Fibroblast of peridontal ligament (primary cell): ENCODE results near the gene ARL4D.
A peak's percentile ranks its signal among the peaks of the same experiment; 100 is the strongest.
"Not testable (repeated sequence)": the region's sequence is repeated elsewhere in the genome, so short reads cannot be mapped to it uniquely, and the experiment has no call there.

ENCODE experiments used
- DNase-seq: peaks from one replicate; pipeline ENCODE4 v3.0.0-alpha.2; 2010; ENCODE audit errors: extremely low read depth

The ARL4D gene

DNA sequence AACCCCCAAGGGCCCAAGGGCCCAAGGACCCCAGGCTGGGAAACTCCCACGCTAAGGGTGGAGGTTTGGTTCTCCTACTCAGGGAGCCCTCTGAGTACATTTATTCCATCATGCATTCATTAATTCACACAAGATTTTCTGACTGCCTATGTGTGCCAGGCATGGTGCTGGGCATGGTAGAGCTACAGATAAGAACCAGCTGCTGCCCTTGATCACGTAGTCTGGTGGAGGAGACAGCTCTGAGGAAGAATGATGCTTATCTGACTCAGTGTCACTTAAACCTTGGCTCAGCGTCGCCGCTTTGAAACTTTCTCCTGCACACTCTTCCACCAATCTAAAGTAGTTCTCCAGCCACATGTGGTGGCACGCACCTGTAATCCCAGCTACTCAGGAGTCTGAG, 3.6 kb upstream of the ARL4D start:
- DNase-seq, result no peak

DNA sequence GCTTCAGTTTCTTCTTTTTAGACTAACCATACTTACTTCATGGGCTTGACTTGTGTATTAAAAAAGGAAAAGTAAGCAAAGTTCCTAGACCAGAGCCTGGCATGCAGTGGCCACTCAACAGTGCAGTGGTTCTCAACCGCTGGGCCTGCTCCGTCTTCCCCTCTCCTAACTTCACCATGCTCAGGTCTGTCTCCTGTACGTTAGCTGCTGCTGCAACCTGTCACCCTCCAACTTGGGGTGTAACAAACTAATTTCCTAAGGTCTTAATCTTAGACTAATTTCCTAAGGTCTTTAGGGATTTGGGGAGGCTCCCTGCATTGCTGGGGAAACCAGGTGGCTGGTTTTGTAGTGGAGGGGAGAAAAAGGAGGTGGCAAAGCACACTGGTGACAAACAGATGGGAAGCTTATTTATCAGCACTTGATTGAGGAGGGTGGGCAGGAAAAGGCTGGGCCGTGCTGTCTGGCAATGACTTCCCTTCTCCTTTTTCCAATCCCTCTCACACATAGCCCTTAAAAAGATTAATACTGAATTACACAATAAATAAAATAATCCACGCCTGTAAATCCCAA, 2.2 kb upstream of the ARL4D start:
- no peak for DNase-seq

DNA sequence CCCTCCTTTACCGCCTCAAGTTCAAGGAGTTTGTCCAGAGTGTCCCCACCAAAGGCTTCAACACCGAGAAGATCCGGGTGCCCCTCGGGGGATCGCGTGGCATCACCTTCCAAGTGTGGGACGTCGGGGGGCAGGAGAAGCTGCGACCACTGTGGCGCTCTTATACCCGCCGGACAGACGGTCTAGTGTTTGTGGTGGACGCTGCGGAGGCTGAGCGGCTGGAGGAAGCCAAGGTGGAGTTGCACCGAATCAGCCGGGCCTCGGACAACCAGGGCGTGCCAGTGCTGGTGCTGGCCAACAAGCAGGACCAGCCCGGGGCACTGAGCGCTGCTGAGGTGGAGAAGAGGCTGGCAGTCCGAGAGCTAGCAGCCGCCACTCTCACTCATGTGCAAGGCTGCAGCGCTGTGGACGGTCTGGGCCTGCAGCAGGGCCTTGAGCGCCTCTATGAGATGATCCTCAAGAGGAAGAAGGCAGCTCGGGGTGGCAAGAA, 1.1 kb downstream of the ARL4D start:
- no peak for DNase-seq

DNA sequence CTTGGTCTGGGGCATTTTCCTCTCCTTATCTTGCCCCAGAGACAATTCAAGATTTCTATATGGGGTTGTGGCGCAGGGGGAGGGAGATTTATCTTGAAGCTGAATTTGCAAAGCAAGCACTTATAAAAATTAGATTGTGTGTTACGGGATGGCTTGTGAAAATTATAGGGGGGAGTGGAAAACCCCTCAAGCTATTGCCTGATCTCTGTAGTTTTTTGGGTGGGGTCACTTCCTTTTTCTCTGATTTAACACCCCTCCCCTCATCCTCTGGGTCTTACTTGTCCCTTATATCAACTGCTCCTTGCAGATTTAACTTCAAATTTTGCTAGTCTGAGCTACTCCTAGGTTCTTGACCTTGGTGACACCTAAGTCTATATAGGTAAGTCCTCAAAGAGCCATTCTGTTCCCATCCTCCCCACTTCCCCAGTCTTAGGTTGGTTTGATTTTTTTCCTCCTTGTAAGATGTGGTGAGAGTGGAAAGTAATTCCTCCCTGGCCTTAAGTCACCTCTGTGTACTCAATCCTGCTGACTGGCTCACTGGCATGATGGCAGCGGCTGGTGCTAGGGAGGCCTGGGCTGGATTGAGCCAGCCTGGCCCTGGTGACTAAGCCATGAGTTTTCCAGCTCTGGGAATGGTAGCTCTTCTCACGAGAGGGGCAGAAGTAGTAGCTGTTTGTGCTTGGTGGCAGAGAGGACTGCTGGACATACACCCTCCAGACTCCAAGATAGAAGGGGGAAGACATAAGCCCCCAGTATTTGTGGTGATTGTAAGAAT, 2.3 kb downstream of the ARL4D start:
- DNase-seq, result peak; percentile 86

DNA sequence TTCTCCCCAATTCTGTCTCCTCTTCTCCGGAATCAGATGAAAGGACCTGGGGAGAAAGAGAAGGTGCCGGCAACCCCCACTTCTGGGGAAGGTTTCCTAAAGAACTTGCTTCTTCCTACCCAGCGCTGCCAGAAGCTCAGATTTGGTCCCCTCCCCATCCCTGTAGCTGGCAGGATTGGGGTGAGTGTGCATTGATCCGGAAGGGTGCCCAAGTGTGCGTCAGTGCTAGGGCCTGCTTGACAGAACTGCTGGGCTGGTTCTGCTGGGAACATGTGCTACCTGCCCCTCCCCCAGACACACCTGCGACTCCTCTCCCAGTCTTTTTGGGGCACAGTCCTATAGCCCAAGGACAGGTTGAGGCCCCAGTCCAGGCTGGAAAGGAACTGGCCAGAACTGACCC, 3.3 kb downstream of the ARL4D start:
- DNase-seq, result no peak

DNA sequence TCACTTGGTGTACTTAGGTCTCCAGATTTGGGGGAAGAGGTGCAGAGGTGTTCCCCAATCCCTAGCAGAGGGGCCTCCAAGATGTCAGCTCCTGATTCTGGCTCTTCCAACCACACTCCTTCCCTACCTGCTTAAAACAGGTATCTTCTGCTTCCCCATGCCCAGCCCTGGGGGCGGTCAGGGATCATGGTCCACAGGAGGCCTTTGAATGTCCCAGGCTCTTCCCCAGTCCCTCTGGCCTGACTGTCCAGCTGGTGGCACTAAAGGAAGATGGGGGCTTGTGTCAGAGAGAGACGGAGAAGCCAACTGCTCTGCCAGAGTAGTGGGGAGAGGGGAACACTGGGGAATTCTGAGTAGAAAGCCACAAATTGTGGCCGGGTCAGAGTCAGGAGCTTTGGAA, 3.8 kb downstream of the ARL4D start:
- DNase-seq, result no peak

DNA sequence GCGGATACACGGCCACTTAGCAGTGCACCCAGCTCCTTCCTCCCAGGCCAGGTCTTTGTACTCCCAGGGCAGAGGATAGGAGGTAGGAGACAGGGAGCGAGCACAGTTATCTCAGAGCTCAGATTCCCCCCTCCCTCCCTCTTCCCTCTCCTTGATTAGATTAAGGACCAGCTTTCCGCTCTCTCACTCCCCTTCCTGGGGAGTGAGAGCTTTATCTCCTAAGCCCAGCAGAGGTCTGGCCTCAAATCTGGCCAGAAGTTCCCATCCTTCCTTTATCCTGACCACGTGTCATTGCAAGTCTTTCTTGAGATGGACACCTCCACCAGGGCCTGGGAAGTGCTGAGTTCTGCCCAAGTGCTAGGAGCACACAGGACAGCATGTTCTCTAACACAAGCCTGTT, 5.1 kb downstream of the ARL4D start:
- DNase-seq, result no peak

DNA sequence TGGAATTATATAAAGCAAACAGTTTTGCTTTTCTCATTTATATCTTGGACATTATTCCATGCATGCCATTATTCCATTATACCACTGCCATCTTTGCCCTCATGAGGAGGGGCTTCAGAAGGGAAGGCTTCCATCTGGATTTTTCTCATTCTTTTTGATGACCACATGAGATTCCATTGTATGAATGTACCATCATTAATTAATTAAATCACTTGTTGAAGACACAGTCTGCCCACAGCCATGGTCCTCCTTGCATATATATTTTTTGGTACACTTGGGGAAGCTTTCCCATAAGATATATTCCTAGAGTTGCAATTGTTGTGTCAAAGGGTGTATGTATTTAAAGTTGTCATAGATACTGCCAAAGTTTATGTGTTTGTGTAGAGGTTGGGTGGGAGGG, 7.1 kb downstream of the ARL4D start:
- DNase-seq, result no peak

DNA sequence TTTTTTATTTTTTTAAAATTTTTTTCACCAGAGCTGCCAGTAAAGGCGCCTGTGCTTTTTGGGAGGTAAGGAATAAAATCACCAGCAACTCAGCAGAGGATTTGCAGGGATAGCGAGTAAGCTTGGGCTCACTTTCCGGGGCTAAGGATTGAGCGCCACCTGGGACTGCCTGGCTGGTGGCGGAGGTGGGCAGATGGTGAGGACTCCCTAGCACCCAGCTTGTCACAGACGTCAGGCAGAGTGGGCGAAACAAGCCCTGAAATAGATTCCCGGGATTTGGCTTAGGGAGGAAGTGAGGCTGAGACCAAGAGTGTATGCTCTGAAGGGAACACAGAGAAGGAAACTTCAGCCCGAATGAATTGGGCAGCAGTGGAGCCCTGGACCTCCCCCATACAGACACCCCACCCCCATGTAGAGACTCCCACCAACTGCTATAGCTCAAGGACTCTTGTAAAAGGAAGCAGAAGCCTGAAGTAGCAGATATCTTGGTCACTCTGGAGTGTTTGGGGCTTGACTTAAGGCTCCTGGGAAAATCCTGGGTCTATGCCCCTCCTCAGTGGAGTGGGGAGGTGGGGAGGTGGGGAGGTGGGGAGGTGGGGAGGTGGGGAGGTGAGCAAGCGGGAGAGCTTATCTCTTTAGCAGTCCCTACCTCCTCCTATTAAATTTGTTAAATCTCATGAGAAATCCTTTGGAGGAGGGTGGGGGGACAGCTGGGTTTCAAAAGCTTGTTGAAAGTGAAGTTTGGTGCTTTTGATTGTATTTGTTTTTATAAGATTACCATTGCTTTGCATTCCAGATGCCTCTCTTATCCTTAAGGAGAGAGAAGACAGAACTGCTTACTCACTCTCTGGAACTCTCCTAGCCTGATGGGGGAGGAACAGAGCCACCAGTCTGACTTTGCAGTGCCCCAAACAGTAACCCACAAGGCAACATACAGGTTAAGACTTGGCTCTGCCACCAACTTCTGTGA, 8.2 kb downstream of the ARL4D start:
- peak; percentile 77 for DNase-seq

DNA sequence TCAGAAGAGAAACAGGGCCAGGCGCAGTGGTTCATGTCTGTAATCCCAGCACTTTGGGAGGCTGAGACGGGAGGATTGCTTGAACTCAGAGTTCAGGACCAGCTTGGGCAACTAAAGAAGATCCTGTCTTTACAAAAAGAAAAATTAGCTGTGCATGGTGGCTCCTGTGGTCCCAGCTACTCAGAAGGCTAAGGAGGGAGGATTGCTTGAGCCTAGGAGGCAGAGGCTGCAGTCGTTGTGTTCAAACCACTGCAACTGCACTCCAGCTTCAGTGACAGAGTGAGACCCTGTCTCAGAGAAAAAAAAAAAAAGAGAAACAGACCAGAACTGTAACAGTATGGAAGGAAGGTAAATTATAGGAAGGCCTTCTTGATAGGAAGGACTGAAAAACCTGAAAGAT, 10.3 kb downstream of the ARL4D start:
- DNase-seq, result no peak

DNA sequence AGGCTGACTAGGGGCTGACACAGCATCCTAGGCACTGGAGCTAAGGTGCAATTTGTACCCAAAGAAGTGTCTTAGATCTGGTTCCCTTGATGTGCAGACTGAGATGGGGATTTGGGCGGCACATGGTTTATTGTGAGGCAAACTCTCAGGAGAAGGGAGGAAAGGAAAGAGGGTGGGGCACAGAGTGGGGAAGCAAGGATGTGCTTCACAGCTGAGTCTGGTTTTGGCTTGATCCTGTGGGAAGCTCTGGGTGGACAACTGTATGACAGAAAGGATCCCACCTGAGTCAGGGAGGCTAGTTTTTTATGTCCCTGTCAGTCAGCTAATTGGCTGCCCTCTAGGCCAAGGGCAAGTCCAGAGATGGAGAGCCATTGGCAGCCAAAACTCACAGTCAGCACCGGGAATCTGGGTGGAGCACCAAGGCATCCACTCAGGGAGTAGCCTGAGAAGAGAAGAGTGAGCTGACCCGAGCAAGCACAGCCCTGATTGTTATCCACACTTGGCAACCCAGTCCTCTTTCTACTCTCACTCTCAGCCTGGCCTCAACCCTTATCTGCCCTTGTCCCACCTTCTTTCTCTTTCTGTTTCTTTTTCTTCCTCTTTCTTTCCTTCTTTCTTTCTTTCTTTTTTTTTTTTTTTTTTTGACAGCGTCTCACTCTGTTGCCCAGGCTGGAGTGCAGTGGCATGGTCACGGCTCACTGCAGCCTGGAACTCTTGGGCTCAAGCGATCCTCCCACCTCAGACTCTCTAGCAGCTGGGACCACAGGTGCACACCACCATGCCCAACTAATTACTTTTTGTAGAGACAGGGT, 12.0 kb downstream of the ARL4D start:
- DNase-seq, result no peak

DNA sequence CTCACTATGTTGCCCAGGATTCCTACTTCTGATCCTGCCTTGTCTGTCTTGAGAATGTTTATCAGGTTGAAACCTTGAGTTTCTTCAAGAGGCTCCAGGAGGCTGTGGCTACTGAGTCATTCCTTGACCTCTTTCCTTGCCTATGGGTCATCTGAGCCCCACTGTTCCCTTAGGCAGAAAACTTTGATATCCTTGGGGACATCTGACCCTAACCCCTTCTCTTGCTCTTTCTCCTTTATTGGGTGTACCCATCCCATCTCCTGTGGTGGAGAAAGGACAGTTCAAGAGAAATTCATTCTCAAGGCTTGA, 12.5 kb downstream of the ARL4D start:
- no peak for DNase-seq

DNA sequence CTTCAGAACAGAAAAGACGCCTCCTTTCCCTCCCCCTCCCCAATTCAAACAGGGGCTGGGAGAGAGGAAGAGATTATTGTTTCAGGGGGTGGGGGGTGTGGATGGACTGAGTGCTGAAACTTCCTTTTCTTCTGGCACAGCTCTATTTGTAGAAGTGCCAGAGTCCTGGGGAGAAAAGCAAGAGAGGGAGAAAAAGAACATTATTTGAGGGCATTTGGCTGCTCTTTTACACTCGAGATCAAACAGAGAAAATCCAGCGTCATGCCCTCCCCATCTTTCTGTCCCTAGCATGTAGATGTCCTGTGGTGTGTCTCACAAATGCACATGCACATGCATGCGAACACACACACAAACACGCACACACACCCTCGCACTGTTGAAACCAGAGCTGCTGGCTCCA, 13.0 kb downstream of the ARL4D start:
- no peak for DNase-seq

DNA sequence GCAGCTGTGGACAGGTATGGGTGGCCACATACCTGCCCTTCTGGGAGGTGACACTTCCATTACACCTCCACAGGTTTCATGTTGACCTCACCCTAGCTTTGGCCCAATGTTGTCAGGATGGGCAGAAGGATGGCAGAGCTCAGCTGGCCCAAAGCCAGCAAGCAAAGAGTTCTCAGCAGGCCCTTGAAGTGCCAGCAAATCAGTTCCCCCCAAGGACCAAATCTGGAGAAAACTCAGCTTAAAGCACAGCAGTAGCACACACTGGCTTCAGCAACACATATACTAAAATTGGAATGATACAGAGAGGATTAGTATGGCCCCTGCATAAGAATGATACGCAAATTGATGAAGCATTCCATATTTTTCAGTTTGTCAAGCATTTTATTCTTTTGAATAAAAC, 13.4 kb downstream of the ARL4D start:
- DNase-seq, result no peak

DNA sequence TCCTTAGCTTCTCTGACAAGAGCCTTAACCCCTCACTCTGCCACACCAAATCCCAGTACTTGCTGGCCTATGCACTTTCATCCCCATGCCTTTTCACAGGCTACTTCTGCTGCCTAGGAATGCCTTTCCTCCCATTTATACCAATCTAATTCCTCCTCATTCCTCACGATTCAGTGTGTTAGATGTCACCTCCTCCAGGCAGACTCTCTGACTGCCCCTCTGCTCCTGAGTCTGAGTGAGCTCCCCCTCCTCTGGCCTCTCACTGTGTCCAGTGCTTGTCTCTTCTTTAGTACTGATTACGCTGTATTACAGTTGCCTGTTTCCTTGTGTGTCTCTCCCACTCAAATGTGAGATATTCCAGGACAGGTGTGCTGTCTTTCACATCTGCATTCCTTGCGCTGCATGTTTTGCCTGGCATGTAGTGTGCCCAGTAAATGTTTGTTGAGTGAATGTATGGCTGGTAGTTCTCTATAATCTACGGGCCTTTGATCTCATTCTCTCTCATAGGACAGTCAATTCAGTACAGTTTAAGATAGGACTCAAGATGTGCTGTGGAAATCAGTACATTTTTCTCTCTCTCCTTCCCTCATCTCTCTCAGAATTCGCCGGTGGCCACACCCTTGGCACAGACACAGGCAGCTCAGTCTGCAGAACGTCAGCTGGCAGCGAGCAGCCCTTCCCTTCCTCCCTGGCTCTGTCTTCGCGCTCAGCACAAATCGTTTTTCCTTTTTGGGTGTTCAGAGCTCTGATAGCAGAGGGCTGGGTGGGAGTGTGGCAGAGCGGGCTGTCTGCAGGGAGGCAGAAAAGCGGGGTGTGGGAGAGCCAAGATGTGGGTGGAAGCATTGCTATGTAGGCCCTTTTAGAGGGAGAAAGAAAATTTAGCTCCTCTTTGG, 18.5 kb downstream of the ARL4D start:
- peak; percentile 75 for DNase-seq

DNA sequence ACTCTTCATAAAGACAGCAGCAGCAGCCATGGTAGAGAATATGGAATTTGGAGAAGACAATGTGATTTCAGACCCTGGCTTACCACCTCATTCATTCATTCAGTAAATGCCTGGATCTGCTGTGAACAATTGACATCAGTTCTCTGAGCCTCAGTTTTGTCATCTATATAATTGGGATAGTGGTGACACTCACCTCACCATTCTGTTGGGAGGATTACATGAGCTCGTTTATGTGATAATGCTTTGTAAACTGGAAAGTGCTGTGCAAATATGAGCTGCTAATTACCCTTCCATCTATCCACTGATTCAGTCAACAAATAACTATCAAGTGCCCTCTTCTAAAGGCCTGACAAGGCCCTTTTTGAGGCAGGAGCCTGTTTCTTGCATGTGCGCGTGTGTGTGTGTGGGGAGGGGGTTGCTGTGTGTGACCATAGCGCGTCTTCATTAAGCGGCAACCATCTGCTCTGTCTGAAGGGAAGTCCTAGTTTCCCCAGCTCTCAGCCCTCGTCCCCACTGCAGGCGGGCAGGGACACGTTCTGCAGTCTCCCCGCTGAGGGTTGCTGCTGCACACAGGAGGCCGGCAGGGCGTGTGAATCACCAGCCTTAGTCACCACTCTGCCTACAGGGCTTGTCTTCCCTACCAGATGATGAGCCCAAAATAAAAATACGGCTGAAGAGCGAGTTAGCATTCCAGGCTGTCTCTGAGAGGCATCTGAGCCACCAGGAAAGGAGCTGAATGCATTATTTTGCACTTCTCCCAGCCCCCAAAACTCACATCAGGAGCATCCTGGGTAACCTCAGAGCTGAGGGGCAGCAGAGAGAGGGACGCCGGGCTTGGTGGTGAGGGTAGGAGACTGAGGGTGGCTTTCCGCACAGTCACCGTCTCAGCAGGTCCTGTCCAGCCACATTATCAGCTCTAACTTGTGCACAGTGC, 19.9 kb downstream of the ARL4D start:
- DNase-seq, result peak; percentile 79

DNA sequence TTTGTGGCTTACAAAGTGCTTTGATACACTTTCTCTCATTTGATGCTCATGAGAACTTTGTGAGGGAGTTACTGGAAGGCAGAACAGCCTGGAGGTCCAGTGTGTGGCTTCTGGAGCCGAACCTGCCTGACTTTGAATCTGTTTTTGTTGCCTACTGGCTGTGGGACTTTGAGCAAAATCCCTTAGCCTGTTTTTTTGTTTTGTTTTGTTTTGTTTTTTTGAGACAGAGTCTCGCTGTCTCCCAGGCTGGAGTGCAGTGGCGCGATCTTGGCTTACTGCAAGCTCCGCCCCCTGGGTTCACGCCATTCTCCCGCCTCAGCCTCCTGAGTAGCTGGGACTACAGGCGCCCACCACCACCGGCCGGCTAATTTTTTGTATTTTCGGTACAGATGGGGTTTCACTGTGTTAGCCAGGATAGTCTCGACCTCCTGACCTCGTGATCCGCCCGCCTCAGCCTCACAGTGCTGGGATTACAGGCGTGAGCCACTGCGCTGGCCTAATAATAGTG, 20.6 kb downstream of the ARL4D start:
- not testable (repeated sequence) for DNase-seq

DNA sequence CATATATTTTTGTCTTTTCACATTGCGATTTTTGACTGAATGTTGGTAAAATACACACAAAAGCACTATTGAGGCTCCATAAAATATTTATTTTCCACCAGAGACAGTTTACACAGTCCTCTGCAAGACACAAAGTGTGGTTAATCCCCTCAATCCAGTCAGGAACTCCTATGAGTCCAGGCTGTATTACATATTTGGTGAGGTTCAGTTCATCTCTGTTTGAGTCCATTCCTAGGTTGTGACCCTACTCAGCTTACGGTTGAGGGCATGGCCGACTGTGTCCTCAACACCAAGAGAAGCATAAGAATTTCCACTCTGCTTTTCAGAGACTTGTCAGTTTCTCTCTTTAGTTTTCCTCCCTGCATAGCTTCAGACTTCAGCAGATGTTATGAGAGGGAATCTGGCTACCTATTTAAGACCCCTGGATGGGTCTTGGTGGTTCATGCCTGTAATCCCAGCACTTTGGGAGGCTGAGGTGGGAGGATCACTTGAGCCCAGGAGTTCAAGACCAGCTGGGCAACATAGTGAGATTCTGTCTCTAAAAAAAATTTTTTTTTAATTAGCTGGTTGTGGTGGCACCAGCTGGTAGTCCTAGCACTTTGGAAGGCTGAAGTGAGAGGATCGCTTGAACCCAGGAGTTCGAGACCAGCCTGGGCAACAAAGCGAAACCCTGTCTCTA, 25.1 kb downstream of the ARL4D start:
- DNase-seq, result no peak
